ENCODE data around the gene TASOR. TPM values are rescaled to one million over a fixed set of nuclear protein-coding genes. Genes with fewer than 3 reads are reported as not detected.
"Not testable (repeated sequence)": the region's sequence is repeated elsewhere in the genome, so short reads cannot be mapped to it uniquely, and the experiment has no call there.

Gene TASOR
- 31.6 TPM for polyA plus RNA-seq (2012; ENCODE audit: insufficient read depth, insufficient read length)

- peak; percentile 70 for DNase-seq (ENCODE audit: low read depth, low spot score)
- H3K4me3 ChIP-seq (ENCODE audit: low read length): peak within 1 kb of the TSS; percentile 69
These were observed at the start of gene TASOR for GRCh38 chr3:56683122-56683817. TSS of gene TASOR (minus strand) at chr3:56683265. CDS start at chr3:56683006, 259 bp downstream.

GRCh38 chr3:56732109-56732508, 49.0 kb upstream of the TASOR start:
- DNase-seq (ENCODE audit: low read depth, low spot score): no peak

GRCh38 chr3:56725175-56725574, 42.1 kb upstream of the TASOR start:
- peak; percentile 92 for DNase-seq (ENCODE audit: low read depth, low spot score)
- H3K4me3 ChIP-seq (ENCODE audit: low read length): peak overlapping the region; percentile 20

More at GRCh38 chr3:56732109-56732508, 49.0 kb upstream of the TASOR start:
- H3K4me3 ChIP-seq (ENCODE audit: low read length): no peak overlapping the region

GRCh38 chr3:56724676-56725075, 41.6 kb upstream of the TASOR start:
- H3K4me3 ChIP-seq (ENCODE audit: low read length): no peak overlapping the region

GRCh38 chr3:56720849-56721248, 37.8 kb upstream of the TASOR start:
- DNase-seq (ENCODE audit: low read depth, low spot score): no peak
- H3K4me3 ChIP-seq (ENCODE audit: low read length): no peak overlapping the region

More at GRCh38 chr3:56724676-56725075, 41.6 kb upstream of the TASOR start:
- DNase-seq (ENCODE audit: low read depth, low spot score): no peak

- H3K4me3 ChIP-seq (ENCODE audit: low read length); DNase-seq (ENCODE audit: low read depth, low spot score): not testable (repeated sequence)
These were observed 35.7 kb upstream of the TASOR start for GRCh38 chr3:56718809-56719208.

GRCh38 chr3:56711344-56711743, 28.3 kb upstream of the TASOR start:
- H3K4me3 ChIP-seq (ENCODE audit: low read length): no peak overlapping the region
- DNase-seq (ENCODE audit: low read depth, low spot score): no peak

GRCh38 chr3:56707412-56707811, 24.3 kb upstream of the TASOR start:
- not testable (repeated sequence) for DNase-seq (ENCODE audit: low read depth, low spot score); H3K4me3 ChIP-seq (ENCODE audit: low read length)

GRCh38 chr3:56706629-56707028, 23.6 kb upstream of the TASOR start:
- no peak overlapping the region for H3K4me3 ChIP-seq (ENCODE audit: low read length)
- DNase-seq (ENCODE audit: low read depth, low spot score): no peak

- DNase-seq (ENCODE audit: low read depth, low spot score): no peak
- H3K4me3 ChIP-seq (ENCODE audit: low read length): no peak overlapping the region
These were observed 21.6 kb upstream of the TASOR start for GRCh38 chr3:56704706-56705105.

- H3K4me3 ChIP-seq (ENCODE audit: low read length): no peak overlapping the region
- peak; percentile 78 for DNase-seq (ENCODE audit: low read depth, low spot score)
These were observed 19.6 kb upstream of the TASOR start for GRCh38 chr3:56702490-56703315.

- no peak for DNase-seq (ENCODE audit: low read depth, low spot score)
These were observed 17.1 kb upstream of the TASOR start for GRCh38 chr3:56700151-56700550.

GRCh38 chr3:56694867-56695683, 12.0 kb upstream of the TASOR start:
- DNase-seq (ENCODE audit: low read depth, low spot score): peak; percentile 73
- no peak overlapping the region for H3K4me3 ChIP-seq (ENCODE audit: low read length)

More at GRCh38 chr3:56700151-56700550, 17.1 kb upstream of the TASOR start:
- no peak overlapping the region for H3K4me3 ChIP-seq (ENCODE audit: low read length)

GRCh38 chr3:56693750-56694149, 10.7 kb upstream of the TASOR start:
- H3K4me3 ChIP-seq (ENCODE audit: low read length): no peak overlapping the region
- DNase-seq (ENCODE audit: low read depth, low spot score): no peak

- peak overlapping the region; percentile 25 for H3K4me3 ChIP-seq (ENCODE audit: low read length)
- peak; percentile 82 for DNase-seq (ENCODE audit: low read depth, low spot score)
These were observed 9.7 kb upstream of the TASOR start for GRCh38 chr3:56692520-56693433.

- H3K4me3 ChIP-seq (ENCODE audit: low read length); DNase-seq (ENCODE audit: low read depth, low spot score): not testable (repeated sequence)
These were observed 8.9 kb upstream of the TASOR start for GRCh38 chr3:56692001-56692365.

- DNase-seq (ENCODE audit: low read depth, low spot score): no peak
- H3K4me3 ChIP-seq (ENCODE audit: low read length): no peak overlapping the region
These were observed 8.3 kb upstream of the TASOR start for GRCh38 chr3:56691165-56692000.

GRCh38 chr3:56689303-56689702, 6.2 kb upstream of the TASOR start:
- DNase-seq (ENCODE audit: low read depth, low spot score): no peak
- no peak overlapping the region for H3K4me3 ChIP-seq (ENCODE audit: low read length)

Data from Jurkat, Clone E6-1 (cell line).